HL-60/S4 (cell line): ENCODE measurements around the gene USP30.

ENCODE experiments used
- in situ Hi-C: fragments of 300-500 bp; cut with MboI; formaldehyde crosslinking; loops from 2 replicates; pipeline ENCODE4 v1.14.3; 2022; ENCODE audit warnings: low sequenced_read_pairs

The USP30 gene

GRCh38 chr12:109093022-109093918, 40.9 kb downstream of the USP30 start, which contains the start of gene ALKBH2:
Gene ALKBH2, minus strand, starts transcription at chr12:109093472. Its CDS starts 686 bp downstream, at chr12:109092786.
- in situ Hi-C loops, result loop anchor here (25.0 kb wide), 1 partner anchor 531 kb away; the partner anchor contains the start of genes ISCU and SART3

- in situ Hi-C loops, result loop anchor here (25.0 kb wide), 1 partner anchor 535 kb away; the partner anchor contains the start of genes ISCU and SART3
These were observed 44.7 kb downstream of the USP30 start for GRCh38 chr12:109097140-109097434.

- in situ Hi-C loops, result loop anchor here (25.0 kb wide), 1 partner anchor 535 kb away; the partner anchor contains the start of genes ISCU and SART3
These were observed 45.2 kb downstream of the USP30 start, which contains the start of gene UNG for GRCh38 chr12:109097435-109098182. Gene UNG, plus strand, starts transcription at chr12:109097597. Its CDS starts 83 bp downstream, at chr12:109097680.

- in situ Hi-C loops, result loop anchor here (25.0 kb wide), 1 partner anchor 536 kb away; the partner anchor contains the start of genes ISCU and SART3
These were observed 45.8 kb downstream of the USP30 start for GRCh38 chr12:109098183-109098604.

GRCh38 chr12:109098651-109099050, 46.3 kb downstream of the USP30 start:
- in situ Hi-C loops, result loop anchor here (25.0 kb wide), 1 partner anchor 536 kb away; the partner anchor contains the start of genes ISCU and SART3

GRCh38 chr12:109099431-109100020, 47.1 kb downstream of the USP30 start:
- in situ Hi-C loops, result loop anchor here (25.0 kb wide), 2 partner anchors 288 to 537 kb away; partner anchors contain the start of genes ISCU and SART3

GRCh38 chr12:109100741-109101140, 48.4 kb downstream of the USP30 start:
- in situ Hi-C loops, result loop anchor here (25.0 kb wide), 1 partner anchor 287 kb away; no protein-coding TSS in a partner anchor

- in situ Hi-C loops, result loop anchor here (25.0 kb wide), 1 partner anchor 285 kb away; no protein-coding TSS in a partner anchor
These were observed 50.1 kb downstream of the USP30 start for GRCh38 chr12:109102491-109102890.

- in situ Hi-C loops, result loop anchor here (25.0 kb wide), 1 partner anchor 282 kb away; no protein-coding TSS in a partner anchor
These were observed 52.8 kb downstream of the USP30 start for GRCh38 chr12:109105176-109105575.

GRCh38 chr12:109109746-109110350, 57.5 kb downstream of the USP30 start:
- in situ Hi-C loops, result loop anchor here (25.0 kb wide), 1 partner anchor 277 kb away; no protein-coding TSS in a partner anchor

- in situ Hi-C loops, result loop anchor here (25.0 kb wide), 1 partner anchor 276 kb away; no protein-coding TSS in a partner anchor
These were observed 58.7 kb downstream of the USP30 start for GRCh38 chr12:109110988-109111495.

GRCh38 chr12:109112720-109113465, 60.5 kb downstream of the USP30 start:
- in situ Hi-C loops, result loop anchor here (25.0 kb wide), 1 partner anchor 274 kb away; no protein-coding TSS in a partner anchor

GRCh38 chr12:109113661-109114321, 61.4 kb downstream of the USP30 start:
- in situ Hi-C loops, result loop anchor here (25.0 kb wide), 1 partner anchor 274 kb away; no protein-coding TSS in a partner anchor

GRCh38 chr12:109114644-109115043, 62.3 kb downstream of the USP30 start:
- in situ Hi-C loops, result loop anchor here (25.0 kb wide), 1 partner anchor 273 kb away; no protein-coding TSS in a partner anchor

GRCh38 chr12:109115404-109115757, 63.0 kb downstream of the USP30 start:
- in situ Hi-C loops, result loop anchor here (25.0 kb wide), 1 partner anchor 272 kb away; no protein-coding TSS in a partner anchor

GRCh38 chr12:109115758-109116610, 63.6 kb downstream of the USP30 start, which contains the start of gene ACACB:
Gene ACACB, plus strand, starts transcription at chr12:109116587. Its CDS starts 22,819 bp downstream, at chr12:109139406.
- in situ Hi-C loops, result loop anchor here (25.0 kb wide), 1 partner anchor 271 kb away; no protein-coding TSS in a partner anchor

GRCh38 chr12:109116611-109116949, 64.2 kb downstream of the USP30 start:
- in situ Hi-C loops, result loop anchor here (25.0 kb wide), 1 partner anchor 271 kb away; no protein-coding TSS in a partner anchor
